Activated CD8-positive, alpha-beta T cell treated with anti-CD3 and anti-CD28 coated beads for 36 hours (primary cell): ENCODE results near the gene SCFD2. TPM values are rescaled to one million over a fixed set of nuclear protein-coding genes. Genes with fewer than 3 reads are reported as not detected.

Experiments used
- ATAC-seq: fragments of 200-7000 bp; cut with Tn5 transposase; one replicate; pipeline ENCODE4 v1.10.0; 2021; ENCODE audit warnings: mild to moderate bottlenecking, moderate library complexity
- CTCF ChIA-PET: fragments of 350-600 bp; sonication (Branson Sonifier 250); formaldehyde crosslinking; loops from one replicate; lab custom pipeline; 2021; ENCODE audit warnings: antibody characterized with exemption; lab: Charles Lee
- POLR2A ChIA-PET: fragments of 350-600 bp; sonication (Branson Sonifier 250); formaldehyde crosslinking; loops from one replicate; lab custom pipeline; 2021; ENCODE audit warnings: antibody characterized with exemption; lab: Charles Lee
- DNase-seq: peaks from one replicate; pipeline ENCODE4 v3.0.0-alpha.2; 2020
- H3K27ac Mint-ChIP-seq: one replicate; pipeline ENCODE4 v1.8.0; 2021; ENCODE audit warnings: mild to moderate bottlenecking, mixed read lengths
- H3K27me3 Mint-ChIP-seq: one replicate; pipeline ENCODE4 v1.8.0; 2021; ENCODE audit warnings: mixed read lengths
- H3K36me3 Mint-ChIP-seq: one replicate; pipeline ENCODE4 v1.8.0; 2021; ENCODE audit warnings: low read depth, mixed read lengths
- H3K4me1 Mint-ChIP-seq: one replicate; pipeline ENCODE4 v1.8.0; 2021; ENCODE audit warnings: low read depth, mixed read lengths
- H3K4me3 Mint-ChIP-seq: one replicate; pipeline ENCODE4 v1.8.0; 2021; ENCODE audit warnings: mild to moderate bottlenecking, moderate library complexity, mixed read lengths
- H3K9me3 Mint-ChIP-seq: one replicate; pipeline ENCODE4 v1.8.0; 2021; ENCODE audit warnings: mixed read lengths
- intact Hi-C: fragments of 100-400 bp; cut with micrococcal nuclease; formaldehyde crosslinking; loops from one replicate; pipeline ENCODE4 v1.10.0; 2022
- total RNA-seq, 2 experiments: library from RNA; stranded (reverse); gene quantifications; one replicate each; pipeline ENCODE4 v1.2.3, GENCODE V29; 2021
- TF ChIP-seq, protein P1 (sequence below): fragments of 200-600 bp; IDR thresholded peaks from one replicate; pipeline ENCODE4 v1.8.0; 2022; ENCODE audit warnings: antibody characterized with exemption, mild to moderate bottlenecking

Gene SCFD2
- total RNA-seq, 2 experiments from 2014 or later = 21.4 to 22.1 TPM

DNA sequence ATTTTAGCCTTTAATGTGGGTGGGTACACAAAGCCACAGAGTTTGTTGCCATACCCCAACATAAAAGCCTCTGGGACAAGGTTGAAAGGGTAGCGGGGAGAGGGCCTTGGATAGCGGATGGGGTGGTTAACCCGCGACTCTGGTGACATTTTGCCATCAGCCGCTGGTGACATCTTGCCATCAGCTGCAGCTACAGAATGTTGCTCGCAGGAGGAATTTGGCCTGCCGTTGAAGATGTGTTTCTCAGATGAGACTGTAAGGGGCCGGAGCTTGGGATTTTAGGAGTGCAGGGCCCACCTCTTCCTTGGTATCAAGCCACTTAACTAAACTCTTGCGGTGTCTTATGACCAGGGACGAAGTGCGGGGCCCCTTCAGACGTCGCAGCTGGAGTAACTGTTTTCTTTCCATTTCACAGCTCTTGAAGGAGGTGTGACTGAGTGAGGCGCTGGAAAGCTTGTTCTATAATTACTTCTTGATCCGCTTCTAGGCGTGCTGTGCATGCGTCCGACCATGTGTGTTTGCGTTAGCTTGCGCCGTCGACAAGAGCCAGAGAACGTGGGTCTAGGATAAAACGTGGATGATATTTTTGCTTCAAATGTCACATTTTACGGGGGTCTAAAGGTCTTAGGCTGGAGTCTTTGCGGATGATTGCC lies 504.6 kb downstream of the SCFD2 start:
- intact Hi-C loops = no loop called here
- Mint-ChIP-seq H3K27ac (no peak overlapping the region), H3K27me3 (peaks cover 43% of the 10 kb centered on the region), H3K4me3 (peak overlapping the region; percentile 69), H3K36me3 (no peaks in the 10 kb centered on the region), H3K9me3 (no peaks in the 10 kb centered on the region), H3K4me1 (peaks cover 8% of the 10 kb centered on the region)
- TF ChIP-seq, protein P1, sequence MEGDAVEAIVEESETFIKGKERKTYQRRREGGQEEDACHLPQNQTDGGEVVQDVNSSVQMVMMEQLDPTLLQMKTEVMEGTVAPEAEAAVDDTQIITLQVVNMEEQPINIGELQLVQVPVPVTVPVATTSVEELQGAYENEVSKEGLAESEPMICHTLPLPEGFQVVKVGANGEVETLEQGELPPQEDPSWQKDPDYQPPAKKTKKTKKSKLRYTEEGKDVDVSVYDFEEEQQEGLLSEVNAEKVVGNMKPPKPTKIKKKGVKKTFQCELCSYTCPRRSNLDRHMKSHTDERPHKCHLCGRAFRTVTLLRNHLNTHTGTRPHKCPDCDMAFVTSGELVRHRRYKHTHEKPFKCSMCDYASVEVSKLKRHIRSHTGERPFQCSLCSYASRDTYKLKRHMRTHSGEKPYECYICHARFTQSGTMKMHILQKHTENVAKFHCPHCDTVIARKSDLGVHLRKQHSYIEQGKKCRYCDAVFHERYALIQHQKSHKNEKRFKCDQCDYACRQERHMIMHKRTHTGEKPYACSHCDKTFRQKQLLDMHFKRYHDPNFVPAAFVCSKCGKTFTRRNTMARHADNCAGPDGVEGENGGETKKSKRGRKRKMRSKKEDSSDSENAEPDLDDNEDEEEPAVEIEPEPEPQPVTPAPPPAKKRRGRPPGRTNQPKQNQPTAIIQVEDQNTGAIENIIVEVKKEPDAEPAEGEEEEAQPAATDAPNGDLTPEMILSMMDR = no peak
- ChIA-PET CTCF (interaction anchor here (1.0 to 1.3 kb wide), 2 partner anchors 134 to 1373 kb away, joined by 3 read pairs; no protein-coding TSS in a partner anchor), POLR2A (interaction anchor here (1.2 to 1.3 kb wide), 3 partner anchors 18 to 139 kb away, joined by 3 to 4 read pairs (median 3); no protein-coding TSS in a partner anchor)
- ATAC-seq = no peak
- peak; percentile 18 for DNase-seq

DNA sequence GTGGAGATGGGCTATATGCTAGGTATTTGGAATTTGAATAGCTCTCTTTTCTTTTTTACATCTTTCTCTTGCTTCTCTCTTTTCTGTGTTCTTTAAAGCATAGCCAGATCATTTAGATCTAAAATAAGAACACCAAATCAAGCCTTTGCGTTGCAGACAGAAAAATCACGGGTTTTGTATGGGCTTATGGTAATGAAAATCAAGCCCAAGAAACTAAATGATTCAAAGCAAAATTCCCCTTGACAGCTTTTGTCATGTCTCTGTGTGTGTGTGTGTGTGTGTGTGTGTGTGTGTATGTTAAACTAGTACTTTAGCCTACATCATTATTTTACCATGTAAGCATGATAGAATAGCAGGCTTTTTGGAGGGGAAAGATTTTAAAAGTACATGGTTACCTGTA lies 505.5 kb downstream of the SCFD2 start:
- intact Hi-C loops = no loop called here
- H3K9me3 Mint-ChIP-seq = no peaks in the 10 kb centered on the region
- H3K4me3 Mint-ChIP-seq = no peak overlapping the region
- no peak overlapping the region for H3K27ac Mint-ChIP-seq
- peaks cover 45% of the 10 kb centered on the region for H3K27me3 Mint-ChIP-seq
- no peaks in the 10 kb centered on the region for H3K36me3 Mint-ChIP-seq
- ChIA-PET POLR2A (no interaction called here), CTCF (no interaction called here)
- TF ChIP-seq, protein P1 = no peak
- H3K4me1 Mint-ChIP-seq = peaks cover 10% of the 10 kb centered on the region
- DNase-seq = no peak
- no peak for ATAC-seq

DNA sequence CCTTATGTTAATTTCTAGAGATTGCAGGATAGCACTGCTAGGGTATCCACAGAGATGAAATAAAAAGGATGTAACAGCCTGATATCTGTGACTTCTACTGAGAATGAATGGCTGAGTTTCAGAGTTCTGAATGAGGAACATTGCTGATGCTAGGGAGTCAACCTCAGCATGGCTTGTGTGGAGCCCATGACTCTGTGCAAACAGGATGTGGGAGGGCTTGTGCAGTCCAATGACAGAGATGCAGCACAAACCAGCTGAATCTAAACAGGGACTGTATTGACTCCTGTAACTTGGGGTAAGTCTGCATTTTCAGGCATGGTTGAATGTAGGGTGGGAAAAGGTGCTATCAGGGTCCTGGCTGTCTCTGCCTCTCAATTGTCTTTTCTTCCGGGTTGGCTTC lies 509.1 kb downstream of the SCFD2 start:
- ATAC-seq (peak; percentile 57), DNase-seq (peak; percentile 7)
- TF ChIP-seq, protein P1 = no peak
- Mint-ChIP-seq H3K36me3 (no peaks in the 10 kb centered on the region), H3K27ac (no peak overlapping the region), H3K27me3 (peaks cover 35% of the 10 kb centered on the region), H3K4me1 (peaks cover 12% of the 10 kb centered on the region), H3K4me3 (no peak overlapping the region), H3K9me3 (no peaks in the 10 kb centered on the region)
- intact Hi-C loops = no loop called here
- ChIA-PET POLR2A (no interaction called here), CTCF (no interaction called here)

DNA sequence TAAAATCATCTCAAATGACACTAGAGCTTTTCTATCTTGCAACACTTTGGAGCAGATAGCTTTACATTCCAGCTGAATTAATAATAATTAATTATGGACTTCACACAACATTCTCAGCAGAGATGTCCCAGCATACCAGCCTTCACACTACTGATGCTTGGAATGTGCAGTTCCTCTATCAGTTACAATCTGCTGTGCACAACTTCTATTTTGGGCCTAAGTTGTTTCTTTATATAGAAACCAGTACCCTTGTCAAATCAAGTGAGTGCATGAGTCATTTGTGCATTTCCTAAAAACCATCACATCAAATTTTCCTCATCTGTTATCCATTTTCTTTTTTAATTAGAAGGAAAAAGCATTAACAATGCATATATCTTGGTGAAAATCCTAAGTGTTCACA lies 512.5 kb downstream of the SCFD2 start:
- Mint-ChIP-seq H3K4me1 (peaks cover 5% of the 10 kb centered on the region), H3K9me3 (no peaks in the 10 kb centered on the region), H3K27ac (no peak overlapping the region), H3K27me3 (peaks cover 15% of the 10 kb centered on the region), H3K36me3 (no peaks in the 10 kb centered on the region), H3K4me3 (no peak overlapping the region)
- ATAC-seq (no peak), DNase-seq (no peak)
- ChIA-PET POLR2A (interaction anchor here (0.9 kb wide), 1 partner anchor 141 kb away, joined by 4 read pairs; no protein-coding TSS in a partner anchor), CTCF (interaction anchor here (1.0 to 1.1 kb wide), 2 partner anchors 58 to 477 kb away, joined by 3 read pairs; no protein-coding TSS in a partner anchor)
- TF ChIP-seq, protein P1 = no peak
- intact Hi-C loops = no loop called here

DNA sequence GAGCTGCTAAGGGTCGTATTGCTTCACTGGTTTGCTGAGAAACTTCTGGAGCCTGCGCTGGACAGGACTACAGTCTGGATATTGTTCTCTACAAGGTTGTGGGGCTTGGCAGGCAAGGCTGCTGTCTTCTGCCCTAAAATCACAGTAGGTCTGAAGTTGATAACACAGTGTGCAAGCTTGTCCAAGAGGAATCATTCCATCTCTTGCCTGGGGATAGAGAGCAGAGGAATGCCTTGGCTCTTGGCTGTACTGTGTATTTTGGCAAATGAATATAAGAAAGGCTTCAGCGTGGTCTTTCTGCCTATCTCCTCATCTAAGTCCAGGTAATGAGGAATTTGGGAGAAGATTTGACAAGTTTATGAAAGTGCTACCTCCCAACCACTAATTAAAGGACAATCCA lies 513.1 kb downstream of the SCFD2 start:
- intact Hi-C loops = no loop called here
- DNase-seq (no peak), ATAC-seq (no peak)
- Mint-ChIP-seq H3K4me1 (peaks cover 5% of the 10 kb centered on the region), H3K27me3 (peaks cover 15% of the 10 kb centered on the region), H3K4me3 (no peak overlapping the region), H3K9me3 (no peaks in the 10 kb centered on the region), H3K36me3 (no peaks in the 10 kb centered on the region), H3K27ac (no peak overlapping the region)
- TF ChIP-seq, protein P1 = no peak
- ChIA-PET CTCF (interaction anchor here (0.7 to 1.1 kb wide), 3 partner anchors 59 to 477 kb away, joined by 3 read pairs; no protein-coding TSS in a partner anchor), POLR2A (interaction anchor here (0.9 kb wide), 1 partner anchor 140 kb away, joined by 4 read pairs; no protein-coding TSS in a partner anchor)
